Testis (tissue), 3 donors: ENCODE measurements around the gene IWS1. TPM values are rescaled to one million over a fixed set of nuclear protein-coding genes. Genes with fewer than 3 reads are reported as not detected.

Source experiments
- DNase-seq: peaks from one replicate; pipeline ENCODE4 v3.0.0-alpha.2; 2019
- H3K27ac ChIP-seq, 2 donors: fragments of 200-600 bp; sonication (generic); one replicate each; pipeline ENCODE4 v1.5.1; 2019
- H3K27me3 ChIP-seq: fragments of 200-600 bp; sonication (generic); one replicate; pipeline ENCODE4 v1.5.1; 2019
- H3K36me3 ChIP-seq: fragments of 200-600 bp; sonication (generic); one replicate; pipeline ENCODE4 v1.5.1; 2017; ENCODE audit warnings: low read depth; ENCODE audit errors: missing control alignments
- H3K4me1 ChIP-seq: fragments of 200-600 bp; sonication (generic); one replicate; pipeline ENCODE4 v1.5.1; 2019
- H3K4me3 ChIP-seq, 2 donors: fragments of 200-600 bp; sonication (generic); one replicate each; pipeline ENCODE4 v1.5.1; 2017 to 2019
- H3K9me3 ChIP-seq: fragments of 200-600 bp; sonication (generic); one replicate; pipeline ENCODE4 v1.5.1; 2017
- POLR2A ChIP-seq: fragments of 450-650 bp; IDR thresholded peaks from one replicate; pipeline ENCODE4 v1.6.1; 2017; ENCODE audit warnings: antibody characterized with exemption, mild to moderate bottlenecking, moderate library complexity
- WGBS, 2 donors: methylation state at CpG; one replicate each; pipeline ENCODE4 v1.1.5; 2018; 5-methylcytosine and 5-hydroxymethylcytosine counted together
- intact Hi-C: fragments of 100-400 bp; cut with DNase I; formaldehyde crosslinking; loops from one replicate; pipeline ENCODE4 v1.15.1; 2023; ENCODE audit warnings: low total_unique reads
- polyA plus RNA-seq: library from polyadenylated mRNA; stranded (reverse); fragments of 350-450 nt; fragmentation: Illumina TruSeq; extraction: RNeasy Lipid Tissue Mini Kit (QIAGEN cat#74804); gene quantifications from one replicate; pipeline ENCODE4 v1.2.3, GENCODE V29; 2014; ENCODE audit warnings: low read depth, low replicate concordance; ENCODE audit not compliant: insufficient read depth
- total RNA-seq, 2 donors: library from RNA; depleted of rRNA; stranded (reverse); fragments of >200 nt; gene quantifications; one replicate each; pipeline ENCODE4 v1.2.3, GENCODE V29; 2016
- TF ChIP-seq, protein P1 (sequence below), 3 experiments: fragments of 450-650 bp in 2 of 3; fragments of 200-600 bp in 1 of 3; sonication (generic) in 1 of 3; IDR thresholded peaks; one replicate each; pipeline ENCODE4 v1.5.1; 2016 to 2019; ENCODE audit warnings: antibody characterized with exemption in 3 of 3, mild to moderate bottlenecking in 2 of 3, moderate library complexity in 1 of 3

The IWS1 gene
- total and polyA plus RNA-seq, 3 donors from 2014 or later, result 33.7 to 52.7 (median 39.6) TPM

DNA sequence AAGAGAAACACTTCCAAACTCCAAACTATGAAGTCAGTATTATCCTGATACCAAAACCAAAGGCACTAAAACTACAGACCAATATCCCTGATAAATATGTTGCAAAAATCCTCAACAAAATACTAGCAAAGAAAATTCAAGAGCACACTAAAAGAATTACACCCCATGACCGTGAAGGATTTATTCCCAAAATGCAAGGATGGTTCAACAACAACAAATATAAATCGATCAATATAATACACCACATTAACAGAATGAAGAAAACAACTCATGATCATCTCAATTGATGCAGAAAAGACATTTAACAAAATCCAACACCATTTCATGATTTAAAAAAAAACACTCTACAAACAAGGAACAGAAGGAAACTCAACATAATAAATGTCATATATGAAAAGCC is 50.5 kb downstream of the IWS1 start:
- H3K9me3 ChIP-seq, result no peaks in the 10 kb centered on the region
- WGBS, 2 donors, result 96 to 100% methylated on average over 2 of the region's 2 CpGs
- intact Hi-C loops, result loop anchor here (10.0 kb wide), 1 partner anchor 141 kb away; no protein-coding TSS in a partner anchor

DNA sequence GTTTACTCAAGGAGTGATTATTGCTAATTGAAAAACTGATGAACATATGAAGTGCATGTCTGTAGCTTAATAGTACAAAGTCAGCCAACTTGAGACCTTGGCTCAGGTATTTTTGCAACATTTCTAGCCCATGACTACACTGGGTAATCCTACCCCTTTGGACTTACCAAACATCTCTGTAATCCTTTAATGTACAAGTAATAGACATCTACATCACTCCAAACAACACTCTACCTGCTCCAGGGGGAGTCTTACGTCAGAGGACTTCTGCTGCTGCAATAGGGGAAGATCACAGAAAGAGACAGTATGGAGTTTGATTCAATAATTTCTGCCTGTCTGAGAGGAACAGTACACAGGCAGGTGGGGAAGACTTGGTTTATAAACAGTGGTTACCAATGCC is 54.0 kb downstream of the IWS1 start:
- no peaks in the 10 kb centered on the region for H3K27me3 ChIP-seq
- intact Hi-C loops, result loop anchor here (10.0 kb wide), 1 partner anchor 137 kb away; no protein-coding TSS in a partner anchor
- no peak overlapping the region for H3K27ac ChIP-seq
- 95 to 97% methylated on average over 1 of the region's 1 CpG for WGBS, 2 donors
- H3K9me3 ChIP-seq, result no peaks in the 10 kb centered on the region
- TF ChIP-seq, protein P1, sequence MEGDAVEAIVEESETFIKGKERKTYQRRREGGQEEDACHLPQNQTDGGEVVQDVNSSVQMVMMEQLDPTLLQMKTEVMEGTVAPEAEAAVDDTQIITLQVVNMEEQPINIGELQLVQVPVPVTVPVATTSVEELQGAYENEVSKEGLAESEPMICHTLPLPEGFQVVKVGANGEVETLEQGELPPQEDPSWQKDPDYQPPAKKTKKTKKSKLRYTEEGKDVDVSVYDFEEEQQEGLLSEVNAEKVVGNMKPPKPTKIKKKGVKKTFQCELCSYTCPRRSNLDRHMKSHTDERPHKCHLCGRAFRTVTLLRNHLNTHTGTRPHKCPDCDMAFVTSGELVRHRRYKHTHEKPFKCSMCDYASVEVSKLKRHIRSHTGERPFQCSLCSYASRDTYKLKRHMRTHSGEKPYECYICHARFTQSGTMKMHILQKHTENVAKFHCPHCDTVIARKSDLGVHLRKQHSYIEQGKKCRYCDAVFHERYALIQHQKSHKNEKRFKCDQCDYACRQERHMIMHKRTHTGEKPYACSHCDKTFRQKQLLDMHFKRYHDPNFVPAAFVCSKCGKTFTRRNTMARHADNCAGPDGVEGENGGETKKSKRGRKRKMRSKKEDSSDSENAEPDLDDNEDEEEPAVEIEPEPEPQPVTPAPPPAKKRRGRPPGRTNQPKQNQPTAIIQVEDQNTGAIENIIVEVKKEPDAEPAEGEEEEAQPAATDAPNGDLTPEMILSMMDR (IDR thresholded peaks at IDR 0.05), result no peak
- TF ChIP-seq POLR2A, result no peak
- H3K4me3 ChIP-seq, result no peak overlapping the region
- H3K36me3 ChIP-seq, result no peaks in the 10 kb centered on the region
- DNase-seq, result no peak
- no peaks in the 10 kb centered on the region for H3K4me1 ChIP-seq

More for the DNA sequence above, 50.5 kb downstream of the IWS1 start:
- Histone ChIP-seq H3K4me3 (no peak overlapping the region), H3K36me3 (no peaks in the 10 kb centered on the region), H3K27ac (no peak overlapping the region), H3K27me3 (no peaks in the 10 kb centered on the region), H3K4me1 (no peaks in the 10 kb centered on the region)
- DNase-seq, result no peak
- no peak for TF ChIP-seq POLR2A
- TF ChIP-seq, protein P1 (IDR thresholded peaks at IDR 0.05), result no peak

DNA sequence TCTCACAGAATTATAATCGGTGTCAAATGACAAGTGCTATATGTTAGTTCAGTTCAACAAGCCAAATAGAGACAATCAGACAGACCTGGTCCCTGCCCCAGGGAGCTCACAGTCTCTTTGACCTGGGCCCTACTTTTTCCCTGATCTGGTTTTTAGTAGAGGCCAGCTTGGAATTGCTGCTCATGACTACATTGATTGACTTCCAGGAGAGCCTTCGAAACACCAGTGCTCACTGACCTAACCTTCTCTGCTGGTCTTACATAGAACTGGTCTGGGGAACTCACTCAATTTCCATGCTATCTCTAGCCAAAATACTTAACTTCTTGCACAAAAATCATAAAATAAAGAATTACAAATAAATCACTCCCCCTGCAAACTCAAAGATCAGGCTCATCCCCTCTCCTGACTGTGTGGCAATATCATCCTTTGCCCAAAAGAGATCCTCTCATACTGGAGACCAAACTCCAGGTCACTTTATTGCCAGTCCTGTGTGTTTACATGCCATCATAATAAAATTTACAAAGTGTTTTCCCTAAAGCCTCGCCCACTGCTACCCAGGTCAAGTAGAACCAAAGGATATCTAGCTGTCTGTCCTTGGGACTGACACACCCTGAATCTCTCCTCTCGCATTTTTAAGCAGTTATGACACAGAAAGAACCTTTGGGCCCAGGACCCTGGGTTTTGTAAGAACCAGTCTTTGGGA is 54.9 kb downstream of the IWS1 start:
- H3K4me1 ChIP-seq, result no peaks in the 10 kb centered on the region
- H3K9me3 ChIP-seq, result no peaks in the 10 kb centered on the region
- no peaks in the 10 kb centered on the region for H3K27me3 ChIP-seq
- H3K4me3 ChIP-seq, result no peak overlapping the region
- intact Hi-C loops, result loop anchor here (10.0 kb wide), 1 partner anchor 137 kb away; no protein-coding TSS in a partner anchor
- H3K36me3 ChIP-seq, result no peaks in the 10 kb centered on the region
- DNase-seq, result no peak
- 93 to 96% methylated on average over 4 of the region's 4 CpGs for whole genome bisulfite sequencing, 2 donors
- TF ChIP-seq, protein P1 (IDR thresholded peaks at IDR 0.05), result no peak
- TF ChIP-seq POLR2A, result no peak
- no peak overlapping the region for H3K27ac ChIP-seq

DNA sequence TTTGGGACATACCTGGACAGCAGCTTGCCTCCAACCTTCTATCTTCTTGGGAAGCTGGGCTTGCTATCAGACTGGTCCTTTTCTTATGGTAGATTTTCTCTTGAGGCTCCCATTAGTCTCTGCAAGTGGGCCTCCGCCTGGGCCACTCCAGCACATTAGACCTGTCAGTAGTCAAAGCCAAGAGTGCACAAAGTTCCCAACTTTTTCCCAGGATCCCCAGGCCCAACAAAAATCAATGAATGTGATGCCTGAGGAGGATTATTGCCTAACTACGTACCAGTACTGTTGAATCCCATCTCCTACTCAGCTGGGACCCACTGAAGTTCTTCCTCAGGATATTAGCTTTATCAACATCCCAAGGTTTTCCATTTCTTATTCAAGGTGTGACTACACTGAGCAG is 56.3 kb downstream of the IWS1 start:
- TF ChIP-seq, protein P1 (IDR thresholded peaks at IDR 0.05), result no peak
- no peak for TF ChIP-seq POLR2A
- no peaks in the 10 kb centered on the region for H3K27me3 ChIP-seq
- H3K9me3 ChIP-seq, result no peaks in the 10 kb centered on the region
- no peaks in the 10 kb centered on the region for H3K4me1 ChIP-seq
- WGBS, 2 donors, result 97 to 100% methylated on average over 2 of the region's 2 CpGs
- H3K4me3 ChIP-seq, result no peak overlapping the region
- DNase-seq, result no peak
- intact Hi-C loops, result loop anchor here (10.0 kb wide), 1 partner anchor 135 kb away; no protein-coding TSS in a partner anchor
- no peak overlapping the region for H3K27ac ChIP-seq
- H3K36me3 ChIP-seq, result no peaks in the 10 kb centered on the region

DNA sequence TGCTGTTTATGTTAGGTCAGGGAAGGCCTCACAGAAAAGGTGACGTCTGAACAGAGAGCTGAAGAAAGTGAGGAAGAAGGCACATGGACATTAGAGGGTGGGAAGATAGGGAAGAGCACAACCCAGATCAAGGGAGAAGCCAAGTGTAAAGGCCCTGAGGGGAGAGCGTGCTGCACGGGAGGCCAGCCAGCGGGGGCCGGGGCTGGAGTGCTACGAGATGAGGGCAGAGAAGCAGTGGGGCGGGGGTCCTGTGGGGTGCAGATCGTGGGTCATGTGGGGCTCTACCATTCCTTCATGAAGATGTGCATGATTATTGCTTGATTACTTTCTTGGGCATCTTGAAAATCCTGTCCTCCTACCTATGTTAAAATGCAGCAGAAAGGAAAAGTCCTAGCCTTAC is 57.2 kb downstream of the IWS1 start:
- Histone ChIP-seq H3K4me3 (no peak overlapping the region), H3K27me3 (no peaks in the 10 kb centered on the region), H3K36me3 (no peaks in the 10 kb centered on the region), H3K27ac (no peak overlapping the region), H3K9me3 (no peaks in the 10 kb centered on the region), H3K4me1 (no peaks in the 10 kb centered on the region)
- 81 to 86% methylated on average over 8 of the region's 8 CpGs for WGBS, 2 donors
- intact Hi-C loops, result no loop called here
- no peak for DNase-seq
- no peak for TF ChIP-seq POLR2A
- TF ChIP-seq, protein P1 (IDR thresholded peaks at IDR 0.05), result no peak
